ENCODE results near the gene PID1.

Gene PID1

GRCh38 chr2:229261076-229261475 is 10.0 kb downstream of the PID1 start:
- DNase-seq (ENCODE audit: low read depth), result no peak

- no peak for DNase-seq (ENCODE audit: low read depth)
These were observed 13.1 kb downstream of the PID1 start for GRCh38 chr2:229257985-229258384.

- DNase-seq (ENCODE audit: low read depth), result no peak
These were observed 14.7 kb downstream of the PID1 start for GRCh38 chr2:229256376-229256775.

GRCh38 chr2:229254206-229254605 is 16.9 kb downstream of the PID1 start:
- DNase-seq (ENCODE audit: low read depth), result no peak

GRCh38 chr2:229252996-229253395 is 18.1 kb downstream of the PID1 start:
- no peak for DNase-seq (ENCODE audit: low read depth)

- DNase-seq (ENCODE audit: low read depth), result no peak
These were observed 18.8 kb downstream of the PID1 start for GRCh38 chr2:229252280-229252679.

- DNase-seq (ENCODE audit: low read depth), result no peak
These were observed 21.6 kb downstream of the PID1 start for GRCh38 chr2:229249536-229249935.

- DNase-seq (ENCODE audit: low read depth), result no peak
These were observed 24.8 kb downstream of the PID1 start for GRCh38 chr2:229246334-229246733.

- no peak for DNase-seq (ENCODE audit: low read depth)
These were observed 26.1 kb downstream of the PID1 start for GRCh38 chr2:229244975-229245374.

- no peak for DNase-seq (ENCODE audit: low read depth)
These were observed 27.1 kb downstream of the PID1 start for GRCh38 chr2:229243890-229244560.

- DNase-seq (ENCODE audit: low read depth), result no peak
These were observed 30.0 kb downstream of the PID1 start for GRCh38 chr2:229240984-229241491.

- no peak for DNase-seq (ENCODE audit: low read depth)
These were observed 32.1 kb downstream of the PID1 start for GRCh38 chr2:229239021-229239420.

GRCh38 chr2:229237270-229237669 is 33.8 kb downstream of the PID1 start:
- DNase-seq (ENCODE audit: low read depth), result no peak

- DNase-seq (ENCODE audit: low read depth), result no peak
These were observed 35.8 kb downstream of the PID1 start for GRCh38 chr2:229235131-229235914.

- no peak for DNase-seq (ENCODE audit: low read depth)
These were observed 39.2 kb downstream of the PID1 start for GRCh38 chr2:229231885-229232284.

- DNase-seq (ENCODE audit: low read depth), result no peak
These were observed 39.7 kb downstream of the PID1 start for GRCh38 chr2:229231328-229231868.

GRCh38 chr2:229230911-229231310 is 40.2 kb downstream of the PID1 start:
- DNase-seq (ENCODE audit: low read depth), result no peak

- no peak for DNase-seq (ENCODE audit: low read depth)
These were observed 40.8 kb downstream of the PID1 start for GRCh38 chr2:229230256-229230655.

GRCh38 chr2:229226382-229226781 is 44.7 kb downstream of the PID1 start:
- no peak for DNase-seq (ENCODE audit: low read depth)

- DNase-seq (ENCODE audit: low read depth), result no peak
These were observed 48.0 kb downstream of the PID1 start for GRCh38 chr2:229223107-229223506.

- no peak for DNase-seq (ENCODE audit: low read depth)
These were observed 49.4 kb downstream of the PID1 start for GRCh38 chr2:229221641-229222040.

GRCh38 chr2:229220254-229220653 is 50.8 kb downstream of the PID1 start:
- DNase-seq (ENCODE audit: low read depth), result no peak

GRCh38 chr2:229218329-229218921 is 52.7 kb downstream of the PID1 start:
- DNase-seq (ENCODE audit: low read depth), result no peak
